Duodenal mucosa (tissue), 2 donors: ENCODE data around the gene TSR3.

ENCODE experiments used
- H3K27ac ChIP-seq: one replicate; pipeline ENCODE4 v1.7.0; 2013; ENCODE audit warnings: low read depth, low read length
- H3K27me3 ChIP-seq, 2 donors: one replicate each; pipeline ENCODE4 v1.7.0; 2013; ENCODE audit warnings: low read length in 2 of 2, control low read depth in 1 of 2; ENCODE audit not compliant: insufficient read depth in 2 of 2, control insufficient read depth in 1 of 2
- H3K36me3 ChIP-seq, 2 donors: one replicate each; pipeline ENCODE4 v1.7.0; 2013; ENCODE audit warnings: low read length in 2 of 2, control low read depth in 1 of 2; ENCODE audit not compliant: insufficient read depth in 2 of 2, control insufficient read depth in 1 of 2
- H3K4me1 ChIP-seq, 2 donors: one replicate each; pipeline ENCODE4 v1.7.0; 2013; ENCODE audit warnings: low read length in 2 of 2, control low read depth in 1 of 2; ENCODE audit not compliant: insufficient read depth in 2 of 2, control insufficient read depth in 1 of 2
- H3K4me3 ChIP-seq, 2 donors: one replicate each; pipeline ENCODE4 v1.7.0; 2013; ENCODE audit warnings: low read length in 2 of 2, low read depth in 1 of 2
- H3K9ac ChIP-seq, 2 donors: one replicate each; pipeline ENCODE4 v1.7.0; 2013; ENCODE audit warnings: low read length in 2 of 2, low read depth in 1 of 2
- H3K9me3 ChIP-seq, 2 donors: one replicate each; pipeline ENCODE4 v1.7.0; 2013; ENCODE audit warnings: low read length in 2 of 2, control low read depth in 1 of 2; ENCODE audit not compliant: control insufficient read depth in 1 of 2

Gene TSR3

DNA sequence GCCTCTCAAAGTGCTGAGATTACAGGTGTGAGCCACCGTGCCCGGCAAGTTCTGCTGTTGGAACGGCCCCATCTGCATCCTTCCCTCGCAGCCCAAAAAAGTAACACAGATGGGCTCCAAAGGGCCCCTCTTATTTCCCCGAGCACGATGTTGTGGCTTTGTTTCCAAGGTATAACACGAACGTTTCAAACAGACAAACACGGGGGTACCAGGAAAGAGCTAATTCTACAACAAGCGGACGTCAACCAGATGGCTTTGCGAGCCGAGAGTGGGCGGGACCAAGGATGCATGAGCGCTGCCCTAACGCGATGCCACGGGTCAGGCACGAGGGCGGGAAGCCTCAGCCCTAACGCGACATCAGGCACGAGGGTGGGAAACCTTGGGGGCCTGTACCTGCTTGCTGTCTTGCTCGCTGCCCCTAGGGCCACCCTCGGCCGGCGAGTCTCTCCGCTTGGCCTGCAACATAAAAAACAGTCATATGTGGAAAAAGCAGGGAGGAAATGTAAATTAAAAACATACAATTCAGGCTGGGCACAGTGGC is 38.6 kb upstream of the TSR3 start:
- Histone ChIP-seq H3K36me3 (peaks cover 17 to 51% of the 10 kb centered on the region in 2 donors), H3K27ac (no peak overlapping the region), H3K9ac (no peak overlapping the region), H3K4me1 (no peaks in the 10 kb centered on the region), H3K9me3 (no peaks in the 10 kb centered on the region), H3K4me3 (no peak overlapping the region), H3K27me3 (no peaks in the 10 kb centered on the region)

DNA sequence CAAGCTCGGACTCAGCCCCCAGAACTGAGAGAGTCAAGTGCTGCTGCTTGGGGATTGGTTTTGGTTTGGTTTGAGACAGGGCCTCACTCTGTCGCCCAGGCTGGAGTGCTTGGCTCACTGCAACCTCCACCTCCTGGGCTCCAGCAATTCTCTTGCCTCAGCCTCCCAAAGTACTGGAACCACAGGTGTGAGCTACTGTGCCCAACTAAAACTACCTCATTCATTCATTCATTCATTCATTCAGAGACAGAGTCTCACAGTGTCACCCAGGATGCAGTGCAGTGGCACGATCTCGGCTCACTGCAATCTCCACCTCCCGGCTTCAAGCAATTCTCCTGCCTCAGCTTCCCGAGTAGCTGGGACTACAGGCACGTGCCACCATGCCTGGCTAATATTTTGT is 38.1 kb upstream of the TSR3 start:
- Histone ChIP-seq H3K4me3 (no peak overlapping the region), H3K36me3 (peaks cover 17 to 53% of the 10 kb centered on the region in 2 donors), H3K4me1 (no peaks in the 10 kb centered on the region), H3K9ac (no peak overlapping the region), H3K9me3 (no peaks in the 10 kb centered on the region), H3K27ac (no peak overlapping the region), H3K27me3 (no peaks in the 10 kb centered on the region)

DNA sequence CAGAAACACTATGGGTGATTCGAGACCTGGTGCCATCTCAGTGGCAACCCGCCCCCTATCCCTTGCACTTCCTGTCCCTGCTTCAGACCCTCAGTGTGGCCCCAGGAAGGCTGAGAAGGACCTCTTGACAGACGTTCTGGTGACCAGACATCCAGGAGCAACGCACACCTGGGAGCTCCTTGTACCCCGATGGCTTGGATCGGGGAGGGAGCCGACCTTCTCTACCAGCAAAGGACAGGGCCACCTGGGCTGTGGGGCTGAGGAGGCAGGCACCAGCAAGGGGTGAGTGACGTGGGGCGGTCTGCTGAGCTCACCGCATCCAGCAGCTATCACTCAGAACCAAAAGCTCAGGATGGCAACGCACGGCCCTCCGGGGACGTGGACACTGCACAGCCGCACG is 35.7 kb upstream of the TSR3 start:
- Histone ChIP-seq H3K9me3 (no peaks in the 10 kb centered on the region), H3K27me3 (no peaks in the 10 kb centered on the region), H3K4me3 (no peak overlapping the region), H3K4me1 (no peaks in the 10 kb centered on the region), H3K9ac (no peak overlapping the region), H3K36me3 (peaks cover 6 to 45% of the 10 kb centered on the region in 2 donors), H3K27ac (no peak overlapping the region)

DNA sequence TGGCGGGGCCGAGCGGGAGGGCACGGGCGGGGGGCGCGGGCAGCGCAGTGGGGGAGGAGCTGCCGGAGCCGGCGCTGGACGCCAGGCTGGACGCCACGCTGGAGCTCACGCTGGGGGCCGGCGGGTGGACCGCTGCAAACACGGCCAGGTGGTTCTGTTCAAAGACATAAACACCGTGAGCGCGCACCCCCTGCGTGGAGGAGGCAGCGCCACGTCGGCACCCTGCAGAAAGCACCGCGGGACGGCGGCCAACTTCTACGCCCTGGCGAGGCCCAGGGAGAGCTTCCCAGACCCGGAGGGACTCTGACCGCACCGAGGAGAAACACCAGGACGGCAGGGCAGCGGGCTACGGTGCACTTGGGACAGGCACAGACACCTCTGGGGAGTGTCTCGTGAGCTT is 33.6 kb upstream of the TSR3 start:
- Histone ChIP-seq H3K4me3 (no peak overlapping the region), H3K9me3 (no peaks in the 10 kb centered on the region), H3K9ac (no peak overlapping the region), H3K4me1 (no peaks in the 10 kb centered on the region), H3K27me3 (no peaks in the 10 kb centered on the region), H3K36me3 (peaks cover 6 to 44% of the 10 kb centered on the region in 2 donors), H3K27ac (no peak overlapping the region)

DNA sequence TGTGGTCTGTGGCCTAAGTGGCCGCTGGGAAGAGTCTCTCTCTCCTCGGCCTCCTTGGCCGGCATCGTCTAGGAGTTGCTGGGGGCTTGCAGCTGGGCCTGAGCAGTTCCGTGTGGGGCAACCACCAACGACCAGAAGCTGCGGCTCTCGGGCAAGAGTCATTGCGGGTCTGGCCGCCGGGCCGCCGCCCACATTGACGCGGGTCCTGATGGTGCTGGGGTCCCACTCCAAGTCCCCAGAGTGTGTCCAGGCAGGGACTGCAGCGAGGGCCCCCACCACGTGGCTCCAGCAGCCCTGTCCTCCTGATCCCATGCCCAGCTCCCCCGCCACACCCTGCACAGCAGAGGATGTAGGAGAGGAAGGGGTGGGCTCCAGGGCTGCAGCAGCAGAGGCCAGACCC is 31.9 kb upstream of the TSR3 start:
- Histone ChIP-seq H3K36me3 (peaks cover 0 to 30% of the 10 kb centered on the region in 2 donors), H3K9ac (no peak overlapping the region), H3K27ac (no peak overlapping the region), H3K4me1 (peaks cover 5 to 6% of the 10 kb centered on the region in 2 donors), H3K27me3 (no peaks in the 10 kb centered on the region), H3K4me3 (no peak overlapping the region), H3K9me3 (no peaks in the 10 kb centered on the region)

DNA sequence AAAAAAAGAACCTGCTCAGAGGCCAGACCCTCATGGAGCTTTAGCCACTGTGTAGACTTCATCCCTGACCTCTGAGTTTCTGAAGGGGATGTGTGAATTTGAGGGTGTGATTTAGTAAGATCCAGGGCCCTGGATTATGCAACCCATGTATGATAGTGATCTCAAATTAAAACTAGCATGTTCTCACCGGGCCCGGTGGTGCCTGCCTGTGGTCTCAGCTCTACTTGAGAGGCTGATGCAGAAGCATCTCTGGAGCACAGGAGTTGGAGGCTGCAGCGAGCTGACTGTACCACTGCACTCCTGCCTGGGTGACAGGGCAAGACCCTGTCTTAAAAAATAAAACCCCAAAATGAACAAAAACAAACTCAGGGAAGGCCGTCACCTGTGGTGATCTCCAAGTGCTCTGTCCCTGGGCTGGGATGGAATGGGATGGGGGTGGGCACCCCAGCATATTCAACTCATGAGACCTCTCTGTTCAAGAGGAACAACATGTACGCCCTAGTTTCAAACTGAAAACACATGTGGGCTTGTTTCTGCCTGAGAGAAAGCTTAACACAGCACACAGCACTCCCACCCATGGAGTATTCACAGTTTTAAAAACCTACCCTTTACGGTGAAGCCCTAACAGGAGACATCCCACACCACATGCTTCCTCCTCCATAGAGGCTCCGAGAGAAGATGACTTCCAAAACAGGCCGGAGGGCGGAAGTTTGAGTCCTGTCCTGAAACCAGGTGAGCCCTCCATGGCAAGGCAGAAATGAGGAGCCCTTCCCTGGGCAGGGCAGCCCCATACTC is 30.1 kb upstream of the TSR3 start:
- H3K4me1 ChIP-seq: peaks cover 8 to 9% of the 10 kb centered on the region in 2 donors
- H3K27ac ChIP-seq: no peak overlapping the region
- no peak overlapping the region for H3K9ac ChIP-seq
- peaks cover 0 to 23% of the 10 kb centered on the region in 2 donors for H3K36me3 ChIP-seq
- no peaks in the 10 kb centered on the region for H3K27me3 ChIP-seq
- no peaks in the 10 kb centered on the region for H3K9me3 ChIP-seq
- H3K4me3 ChIP-seq: no peak overlapping the region

DNA sequence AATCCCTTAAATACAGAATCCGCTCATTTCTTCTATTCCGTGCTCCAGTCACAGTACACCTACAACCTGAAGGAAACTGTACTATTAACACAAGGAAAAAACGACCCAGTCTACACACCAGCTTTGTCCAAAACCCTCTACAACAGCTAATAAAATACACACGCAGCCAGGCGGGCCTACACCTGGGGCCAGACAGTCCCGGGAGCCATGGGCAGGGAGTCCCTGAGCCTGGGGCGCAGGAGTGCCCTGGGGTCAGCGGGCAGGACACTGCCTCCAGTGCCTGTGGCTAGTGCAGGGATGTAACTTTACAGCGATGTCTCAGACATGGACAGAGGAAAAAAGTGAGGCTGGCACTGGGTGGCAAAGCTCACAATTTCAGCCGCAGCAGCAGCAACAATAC is 28.5 kb upstream of the TSR3 start:
- no peak overlapping the region for H3K27ac ChIP-seq
- no peaks in the 10 kb centered on the region for H3K9me3 ChIP-seq
- H3K9ac ChIP-seq: no peak overlapping the region
- no peaks in the 10 kb centered on the region for H3K27me3 ChIP-seq
- H3K36me3 ChIP-seq: peaks cover 0 to 26% of the 10 kb centered on the region in 2 donors
- peak overlapping the region; percentile 43 to 52 for H3K4me3 ChIP-seq
- peaks cover 8 to 9% of the 10 kb centered on the region in 2 donors for H3K4me1 ChIP-seq

DNA sequence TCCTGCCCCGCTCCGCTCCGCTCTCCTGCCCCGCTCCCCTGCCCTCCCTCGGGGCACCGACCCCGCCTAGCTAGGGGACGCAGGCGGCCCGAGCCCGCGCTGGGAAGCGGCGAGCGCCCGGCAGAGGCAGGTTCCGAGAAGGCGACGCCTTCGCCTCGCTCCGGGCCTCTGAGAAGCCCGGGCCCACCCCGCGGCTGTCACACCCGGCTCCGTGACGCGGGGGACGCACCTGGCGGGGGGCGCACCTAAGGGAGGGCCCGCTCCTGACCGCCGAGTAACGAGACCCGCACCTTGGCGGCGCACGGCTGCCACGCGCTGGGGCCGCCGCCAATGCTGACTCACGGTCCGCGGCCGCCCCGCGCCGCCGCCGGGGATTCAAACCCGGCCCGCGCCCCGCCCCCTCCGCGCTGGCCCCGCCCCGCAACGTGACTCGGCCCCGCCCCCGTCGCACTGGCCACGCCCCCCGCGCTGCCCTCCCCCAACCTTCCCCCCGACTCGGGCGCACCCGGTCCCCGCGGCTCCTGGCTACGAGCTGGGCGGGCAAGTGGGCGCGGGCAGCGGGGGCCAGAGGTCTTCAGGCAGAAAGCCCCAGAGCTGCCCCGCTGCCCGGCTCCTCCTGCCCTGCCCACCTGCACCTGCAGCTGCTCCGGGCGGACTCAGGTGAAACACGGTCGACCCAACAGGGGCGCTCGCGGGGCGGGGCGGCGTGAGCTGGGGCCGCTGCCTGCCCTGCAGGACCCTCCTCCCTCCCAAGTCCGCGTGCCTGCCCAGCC is 27.8 kb upstream of the TSR3 start:
- no peaks in the 10 kb centered on the region for H3K9me3 ChIP-seq
- H3K36me3 ChIP-seq: peaks cover 0 to 25% of the 10 kb centered on the region in 2 donors
- peak overlapping the region; percentile 52 to 62 for H3K4me3 ChIP-seq
- H3K4me1 ChIP-seq: peaks cover 8 to 9% of the 10 kb centered on the region in 2 donors
- H3K27me3 ChIP-seq: no peaks in the 10 kb centered on the region
- no peak overlapping the region for H3K9ac ChIP-seq
- no peak overlapping the region for H3K27ac ChIP-seq

DNA sequence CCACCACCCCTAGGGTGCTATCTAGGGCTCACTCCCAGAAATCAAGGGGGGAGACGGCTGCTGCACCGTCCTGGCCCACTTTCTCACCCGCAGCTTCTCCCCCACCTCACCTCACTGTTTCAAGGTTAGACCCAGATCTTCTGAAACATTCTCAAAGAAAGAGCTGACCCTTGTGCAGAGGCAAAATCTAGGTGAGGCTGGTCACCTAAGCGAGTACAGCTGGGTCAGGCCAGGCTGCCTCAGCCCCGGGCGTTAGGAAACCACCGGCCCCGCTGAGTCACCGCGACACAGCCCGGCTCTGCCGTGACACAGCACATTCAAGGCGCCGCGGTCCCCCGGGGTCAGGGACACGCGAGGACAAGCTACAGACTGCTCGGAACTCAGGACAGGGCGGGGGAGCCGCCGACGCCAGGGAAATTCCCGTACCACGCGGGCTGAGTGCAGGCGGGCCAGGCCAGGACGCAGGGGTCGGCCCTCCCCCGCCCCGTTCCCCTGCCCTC is 27.2 kb upstream of the TSR3 start:
- H3K36me3 ChIP-seq: peaks cover 0 to 25% of the 10 kb centered on the region in 2 donors
- no peak overlapping the region for H3K9ac ChIP-seq
- peak overlapping the region; percentile 50 to 62 for H3K4me3 ChIP-seq
- no peaks in the 10 kb centered on the region for H3K27me3 ChIP-seq
- no peaks in the 10 kb centered on the region for H3K9me3 ChIP-seq
- H3K27ac ChIP-seq: no peak overlapping the region
- H3K4me1 ChIP-seq: peaks cover 8 to 9% of the 10 kb centered on the region in 2 donors
